Lower lobe of right lung (tissue), 2 donors: ENCODE measurements around the gene PRKCH. TPM values are rescaled to one million over a fixed set of nuclear protein-coding genes. Genes with fewer than 3 reads are reported as not detected.
"Not testable (repeated sequence)": the region's sequence is repeated elsewhere in the genome, so short reads cannot be mapped to it uniquely, and the experiment has no call there.

Experiments
- ATAC-seq, 2 donors: fragments of 200-7000 bp; cut with Tn5 transposase; one replicate each; pipeline ENCODE4 v1.9.1; 2020 to 2022; ENCODE audit warnings: mild to moderate bottlenecking in 2 of 2, moderate library complexity in 2 of 2
- DNase-seq: peaks from one replicate; pipeline ENCODE4 v3.0.0-alpha.2; 2020
- H3K27ac ChIP-seq: fragments of 200-600 bp; one replicate; pipeline ENCODE4 v1.8.0; 2022
- H3K27me3 ChIP-seq: fragments of 200-600 bp; one replicate; pipeline ENCODE4 v1.8.0; 2022; ENCODE audit warnings: low read depth
- H3K36me3 ChIP-seq: fragments of 200-600 bp; one replicate; pipeline ENCODE4 v1.8.0; 2022; ENCODE audit warnings: mild to moderate bottlenecking
- H3K4me1 ChIP-seq: fragments of 200-600 bp; one replicate; pipeline ENCODE4 v1.8.0; 2022
- H3K4me3 ChIP-seq: fragments of 200-600 bp; one replicate; pipeline ENCODE4 v1.8.0; 2022; ENCODE audit warnings: mild to moderate bottlenecking
- H3K9me3 ChIP-seq: fragments of 200-600 bp; one replicate; pipeline ENCODE4 v1.8.0; 2022
- CTCF ChIP-seq: fragments of 200-600 bp; IDR thresholded peaks from one replicate; pipeline ENCODE4 v1.8.0; 2022; ENCODE audit warnings: antibody characterized with exemption, mild to moderate bottlenecking
- intact Hi-C: fragments of 100-400 bp; cut with DNase I; formaldehyde crosslinking; loops from one replicate; pipeline ENCODE4 v1.11.0; 2022
- total RNA-seq: library from RNA; stranded (reverse); fragmentation: NEBNext Ultra II Directional; extraction: Animal tissue kit (Norgen Biotek cat#: 25700); gene quantifications from one replicate; pipeline ENCODE4 v1.2.1, GENCODE V29; 2021
- donor health status: DM: no; HTN: yes; CAD: no; lungs with severe emphysema.

PRKCH gene
- total RNA-seq, 1 donor from 2014 or later: 60.9 TPM

GRCh38 chr14:61404637-61405036 lies 83.3 kb downstream of the PRKCH start:
- DNase-seq (no peak), ATAC-seq (peak; percentile 24 to 55)
- no peak overlapping the region for H3K27ac ChIP-seq
- no peaks in the 10 kb centered on the region for H3K9me3 ChIP-seq
- no peaks in the 10 kb centered on the region for H3K36me3 ChIP-seq
- H3K4me1 ChIP-seq: peaks cover 51% of the 10 kb centered on the region
- TF ChIP-seq CTCF: no peak
- H3K27me3 ChIP-seq: no peaks in the 10 kb centered on the region
- intact Hi-C loops: no loop called here
- H3K4me3 ChIP-seq: no peak overlapping the region

- Histone ChIP-seq H3K4me3 (no peak overlapping the region), H3K9me3 (no peaks in the 10 kb centered on the region), H3K36me3 (no peaks in the 10 kb centered on the region), H3K4me1 (peaks cover 48% of the 10 kb centered on the region), H3K27me3 (no peaks in the 10 kb centered on the region), H3K27ac (no peak overlapping the region)
- no peak for DNase-seq
- no peak for ATAC-seq
- no peak for TF ChIP-seq CTCF
- intact Hi-C loops: no loop called here
These were observed 84.8 kb downstream of the PRKCH start for GRCh38 chr14:61406198-61406597.

- DNase-seq (no peak), ATAC-seq (no peak)
- Histone ChIP-seq H3K4me1 (peaks cover 48% of the 10 kb centered on the region), H3K27ac (no peak overlapping the region), H3K36me3 (no peaks in the 10 kb centered on the region), H3K27me3 (no peaks in the 10 kb centered on the region), H3K9me3 (no peaks in the 10 kb centered on the region), H3K4me3 (no peak overlapping the region)
- TF ChIP-seq CTCF: no peak
- intact Hi-C loops: no loop called here
These were observed 85.3 kb downstream of the PRKCH start for GRCh38 chr14:61406675-61407074.

GRCh38 chr14:61408498-61408897 lies 87.1 kb downstream of the PRKCH start:
- H3K4me3 ChIP-seq: no peak overlapping the region
- peaks cover 50% of the 10 kb centered on the region for H3K4me1 ChIP-seq
- no peaks in the 10 kb centered on the region for H3K36me3 ChIP-seq
- H3K27me3 ChIP-seq: no peaks in the 10 kb centered on the region
- no peak overlapping the region for H3K27ac ChIP-seq
- ATAC-seq (no peak), DNase-seq (no peak)
- intact Hi-C loops: no loop called here
- TF ChIP-seq CTCF: no peak
- H3K9me3 ChIP-seq: no peaks in the 10 kb centered on the region

GRCh38 chr14:61409782-61410181 lies 88.4 kb downstream of the PRKCH start:
- H3K4me1 ChIP-seq: peaks cover 43% of the 10 kb centered on the region
- DNase-seq (no peak), ATAC-seq (no peak)
- H3K27ac ChIP-seq: no peak overlapping the region
- no peaks in the 10 kb centered on the region for H3K9me3 ChIP-seq
- TF ChIP-seq CTCF: no peak
- no peak overlapping the region for H3K4me3 ChIP-seq
- intact Hi-C loops: no loop called here
- no peaks in the 10 kb centered on the region for H3K27me3 ChIP-seq
- H3K36me3 ChIP-seq: no peaks in the 10 kb centered on the region

- ATAC-seq: not testable (repeated sequence)
- H3K4me1 ChIP-seq: peaks cover 66% of the 10 kb centered on the region
These were observed 94.6 kb downstream of the PRKCH start for GRCh38 chr14:61415934-61416333.

More at GRCh38 chr14:61415934-61416333, 94.6 kb downstream of the PRKCH start:
- intact Hi-C loops, H3K9me3 ChIP-seq, H3K36me3 ChIP-seq, H3K27ac ChIP-seq, H3K27me3 ChIP-seq, DNase-seq, H3K4me3 ChIP-seq: not testable (repeated sequence)
